PC-9 (cell line): Measurements from ENCODE around the gene LMF1.

Source experiments
- CTCF ChIP-seq: fragments of 200-600 bp; sonication (generic); conservative IDR thresholded peaks from 2 replicates; pipeline ENCODE4 v1.6.1; 2017; ENCODE audit warnings: mixed run types, antibody characterized with exemption, mild to moderate bottlenecking, moderate library complexity
- EZH2 ChIP-seq: fragments of 200-600 bp; sonication (generic); IDR thresholded peaks from 2 replicates; pipeline ENCODE4 v1.8.0; 2017; ENCODE audit warnings: antibody characterized with exemption, low read depth

- TF ChIP-seq CTCF (no peak), EZH2 (no peak)
These were observed 116.6 kb downstream of the LMF1 start for GRCh38 chr16:853981-854807.
